ENCODE results near the gene TBL1XR1. TPM values are rescaled to one million over a fixed set of nuclear protein-coding genes. Genes with fewer than 3 reads are reported as not detected.

TBL1XR1 gene
- total RNA-seq, 1 experiment from 2014 or later = 175 TPM

DNA sequence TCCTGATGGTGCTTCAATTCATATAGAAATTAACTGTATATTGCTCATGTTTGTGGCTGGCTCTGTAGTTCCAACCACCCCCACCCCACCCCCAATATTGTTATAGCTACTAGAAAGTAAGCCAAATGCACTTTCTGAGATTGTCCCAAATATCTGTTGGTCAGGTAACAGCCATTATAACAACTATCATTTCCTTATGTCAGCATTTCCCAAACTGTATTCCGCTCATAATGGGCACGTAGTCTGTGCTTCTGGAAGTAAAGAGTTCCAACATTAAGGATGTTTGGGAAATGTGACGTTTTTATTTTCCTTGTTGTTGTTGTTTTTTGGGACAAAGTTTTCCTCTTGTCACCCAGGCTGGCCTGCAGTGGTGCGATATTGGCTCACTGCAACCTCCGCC lies 12.2 kb upstream of the TBL1XR1 start:
- Histone ChIP-seq H2AFZ (ENCODE audit: low read length) (no peak overlapping the region), H2BK20ac (ENCODE audit: low read depth, low read length, poor library complexity, severe bottlenecking) (no peak overlapping the region), H3T11ph (ENCODE audit: low read length) (no peak overlapping the region), H3K56ac (ENCODE audit: insufficient read length, low read depth, low read length) (no peak overlapping the region), H3K4me1 (ENCODE audit: insufficient read depth, low read length) (no peaks in the 10 kb centered on the region; the same call in 1 of the 2 replicates), H3K18ac (ENCODE audit: insufficient read length, low read depth, low read length) (no peak overlapping the region), H3K27me3 (ENCODE audit: insufficient read depth, low read length) (no peaks in the 10 kb centered on the region), H2BK5ac (ENCODE audit: insufficient read length, low read length) (no peak overlapping the region), H4K5ac (ENCODE audit: insufficient read length, low read depth, low read length) (no peak overlapping the region), H3K79me1 (ENCODE audit: insufficient read depth, low read depth, low read length, poor library complexity, severe bottlenecking) (no peaks in the 10 kb centered on the region), H4K91ac (ENCODE audit: insufficient read length, low read depth, low read length) (no peak overlapping the region), H2BK12ac (ENCODE audit: insufficient read length, low read depth, low read length) (no peak overlapping the region), H3K4me2 (ENCODE audit: insufficient read depth, insufficient read length, low read length) (no peak overlapping the region), H3K27ac (ENCODE audit: insufficient read length, low read depth, low read length) (no peak overlapping the region), H3K4ac (ENCODE audit: low read depth, low read length) (no peak overlapping the region), H2BK15ac (ENCODE audit: low read depth, low read length) (no peak overlapping the region), H3K14ac (ENCODE audit: insufficient read depth, low read length) (no peak overlapping the region), H3K9me3 (ENCODE audit: control insufficient read depth, low read depth, low read length) (no peaks in the 10 kb centered on the region), H4K8ac (replicated peaks; ENCODE audit: insufficient read length, low read depth, low read length) (no peak overlapping the region), H4K20me1 (ENCODE audit: control insufficient read depth, insufficient read depth, insufficient read length) (no peaks in the 10 kb centered on the region), H3K9ac (ENCODE audit: extremely low read depth, insufficient read length, low read length) (no peak overlapping the region), H3K23me2 (ENCODE audit: insufficient read length, low read depth, low read length, poor library complexity, severe bottlenecking) (peaks cover 3% of the 10 kb centered on the region), H2BK120ac (ENCODE audit: low read depth, low read length, poor library complexity, severe bottlenecking) (no peak overlapping the region), H2AK5ac (ENCODE audit: insufficient read length, low read length) (no peak overlapping the region), H3K23ac (ENCODE audit: insufficient read length, low read depth, low read length) (no peak overlapping the region), H3K79me2 (ENCODE audit: insufficient read depth, low read length) (no peaks in the 10 kb centered on the region)
- Mint-ChIP-seq H3K27ac (no peak overlapping the region), H3K36me3 (ENCODE audit: insufficient read depth in 1 of 3, low read depth in 3 of 3) (peaks cover 0 to 3% (median 0%) of the 10 kb centered on the region in 3 experiments; a peak in 3 of 7 replicates), H3K4me3 (no peak overlapping the region), H3K27me3 (ENCODE audit: low read depth) (no peaks in the 10 kb centered on the region; the same call in 1 of the 2 replicates), H3K9me3 (peaks cover 2 to 3% of the 10 kb centered on the region in 2 experiments; a peak in 4 of 5 replicates), H3K4me1 (peaks cover 8 to 9% of the 10 kb centered on the region in 2 experiments)
- DNase-seq = no peak
- no CpG with 5 or more reads among the region's 5 CpGs for WGBS (ENCODE audit: extremely low coverage, insufficient read length, low lambda C conversion rate)
- no peak for TF ChIP-seq CTCF (conservative IDR thresholded peaks at IDR 0.05)

Data from H9 (cell line).